ENCODE measurements around the gene IPO11.
"Not testable (repeated sequence)": the region's sequence is repeated elsewhere in the genome, so short reads cannot be mapped to it uniquely, and the experiment has no call there.

IPO11 gene

DNA sequence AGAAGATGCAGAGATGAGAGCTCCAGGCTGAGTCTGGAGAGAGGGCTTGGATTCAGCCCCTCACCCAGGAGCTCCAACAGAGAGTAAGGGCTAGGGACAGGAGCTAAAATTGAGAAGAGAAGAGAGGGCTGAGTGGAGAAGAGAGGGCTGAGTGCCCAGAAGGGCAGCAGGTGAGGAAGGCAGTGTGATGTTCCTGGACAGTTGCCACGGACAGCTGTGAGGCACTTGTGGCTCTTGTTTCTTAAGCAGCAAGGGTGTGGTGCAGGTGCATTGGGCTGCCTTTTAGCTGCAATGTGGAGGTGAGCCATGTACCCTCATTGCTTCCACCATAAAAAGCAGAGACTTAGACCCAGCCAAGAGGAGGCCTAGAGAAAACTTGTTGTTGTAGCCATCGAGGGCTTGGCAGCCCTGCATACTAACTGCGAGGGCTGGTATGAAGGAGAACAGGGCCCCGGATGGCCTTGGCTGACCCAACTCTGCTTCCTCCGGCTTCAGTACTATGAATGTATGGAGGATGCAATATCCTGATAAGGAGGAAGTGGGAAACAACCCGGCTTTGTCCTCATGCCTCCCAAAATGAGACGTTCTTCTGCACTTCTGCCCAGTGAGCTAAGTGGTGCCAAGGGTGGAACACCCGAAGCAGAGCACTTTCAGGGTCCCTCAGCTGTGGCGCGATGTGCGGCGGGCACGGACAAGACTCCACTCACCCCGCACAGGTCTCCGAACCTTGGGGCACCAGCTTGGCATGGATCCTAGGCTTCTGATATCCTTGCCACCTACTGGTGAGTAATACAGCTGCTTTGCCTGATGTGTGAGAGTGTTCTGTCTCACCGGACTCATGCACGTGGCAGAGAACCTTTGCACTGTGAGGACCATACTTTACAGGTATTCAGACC, 231.2 kb downstream of the IPO11 start:
- DNase-seq (ENCODE audit: low read depth in 2 of 2) = no peak

DNA sequence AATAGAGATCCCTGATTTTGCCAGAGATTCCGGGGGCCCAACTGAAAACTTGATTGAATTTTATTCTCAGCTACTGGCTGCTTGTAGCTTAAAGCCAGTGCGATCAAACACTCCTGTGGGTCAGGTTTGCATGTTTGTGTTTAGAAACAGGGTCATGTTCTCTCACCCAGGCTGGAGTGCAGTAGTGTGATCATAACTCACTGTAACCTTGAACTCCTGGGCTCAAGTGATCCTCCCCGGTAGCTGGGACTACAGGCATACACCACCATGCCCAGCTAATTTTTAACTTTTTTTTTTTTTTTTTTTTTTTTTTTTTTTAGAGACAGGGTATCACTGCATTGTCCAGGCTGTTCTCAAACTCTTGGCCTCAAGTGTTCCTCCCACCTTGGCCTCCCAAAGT, 232.7 kb downstream of the IPO11 start:
- DNase-seq (ENCODE audit: low read depth in 2 of 2) = no peak

DNA sequence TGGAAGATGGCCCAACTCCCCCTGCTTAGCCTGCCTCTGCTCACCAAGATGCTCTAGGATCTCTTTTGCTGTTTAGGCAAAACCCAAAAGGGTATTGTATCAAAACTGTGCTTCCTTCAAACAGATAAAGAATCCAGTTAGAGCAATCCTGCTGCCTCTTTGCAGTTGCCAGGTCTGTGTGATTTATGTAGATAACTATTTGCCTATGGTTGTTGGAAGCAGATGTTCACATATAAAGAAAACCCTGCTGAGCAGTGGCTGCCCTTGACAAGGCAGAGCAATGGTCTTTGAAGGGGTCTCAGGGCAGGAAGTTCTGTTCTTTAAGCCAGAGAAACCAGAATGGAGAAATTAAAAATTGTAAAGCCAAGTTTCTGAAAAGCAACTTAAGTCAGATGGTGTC, 234.7 kb downstream of the IPO11 start:
- DNase-seq (ENCODE audit: low read depth in 2 of 2) = no peak

DNA sequence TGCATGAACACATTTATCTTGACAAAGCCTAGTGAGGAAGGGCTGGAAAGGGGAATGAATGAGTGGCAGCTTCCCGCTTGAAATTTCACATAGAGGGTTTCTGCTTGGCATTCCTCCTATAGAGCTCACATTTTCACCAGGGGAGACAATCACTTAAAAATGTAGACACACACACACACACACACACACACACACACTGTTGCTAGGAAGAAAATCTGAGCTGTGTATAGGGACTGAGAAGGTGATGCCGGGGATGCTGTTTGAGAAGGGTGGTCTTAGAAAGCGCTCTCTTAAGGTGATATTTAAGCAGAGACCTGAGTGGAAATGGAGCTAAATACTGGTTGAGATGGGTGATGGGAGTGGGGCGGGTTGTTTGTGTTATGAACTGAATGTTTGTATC, 236.5 kb downstream of the IPO11 start:
- no peak for DNase-seq (ENCODE audit: low read depth in 2 of 2)

DNA sequence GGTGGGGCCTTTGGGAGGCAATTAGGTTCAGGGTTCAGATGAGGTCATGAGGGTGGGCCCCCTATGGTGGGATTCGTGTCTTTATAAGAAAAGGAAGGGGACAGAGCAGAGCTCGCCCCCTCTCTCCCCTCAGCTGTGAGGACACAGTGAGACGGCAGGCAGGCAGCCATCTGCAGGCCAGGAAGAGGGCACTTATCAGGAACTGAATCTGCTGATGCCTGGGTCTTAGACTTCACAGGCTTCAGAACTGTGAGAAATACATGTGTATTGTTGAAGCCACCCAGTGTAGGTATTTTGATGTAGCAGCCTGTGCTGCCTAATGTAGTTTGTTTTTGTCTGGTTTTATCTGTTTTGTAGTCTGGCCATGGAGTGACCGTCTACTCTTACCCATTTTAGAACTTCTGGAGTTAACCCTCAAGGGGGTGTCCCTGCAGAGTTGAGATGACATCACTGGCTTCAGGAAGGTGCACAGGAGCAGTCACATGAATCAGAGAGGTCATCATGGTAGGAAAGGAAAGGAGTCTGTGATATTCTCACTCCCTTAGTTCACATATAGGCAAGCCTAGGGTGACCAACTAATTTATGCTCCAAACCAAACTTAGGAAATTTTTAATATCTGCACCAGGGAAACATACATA, 237.0 kb downstream of the IPO11 start:
- DNase-seq (ENCODE audit: low read depth in 2 of 2) = no peak

DNA sequence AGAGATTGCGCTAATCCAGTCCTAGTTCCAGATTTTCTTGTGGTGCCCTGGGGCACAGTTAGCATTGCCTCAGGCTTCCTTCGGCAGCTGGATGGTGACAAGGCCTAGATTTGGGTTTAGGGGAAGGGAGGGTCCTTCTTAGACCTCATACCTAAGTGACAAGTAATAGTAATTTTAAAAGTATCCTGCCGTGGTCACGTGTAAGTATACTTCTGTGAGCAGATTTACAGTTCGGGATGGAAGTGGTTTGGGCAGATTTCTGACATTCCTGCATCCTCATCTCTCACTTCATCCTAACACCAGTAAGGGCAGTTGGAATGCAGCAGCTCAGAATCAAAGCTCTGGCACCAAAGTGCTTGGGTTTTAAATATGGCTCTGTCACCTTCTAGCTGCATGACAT, 237.6 kb downstream of the IPO11 start:
- DNase-seq (ENCODE audit: low read depth in 2 of 2) = no peak

DNA sequence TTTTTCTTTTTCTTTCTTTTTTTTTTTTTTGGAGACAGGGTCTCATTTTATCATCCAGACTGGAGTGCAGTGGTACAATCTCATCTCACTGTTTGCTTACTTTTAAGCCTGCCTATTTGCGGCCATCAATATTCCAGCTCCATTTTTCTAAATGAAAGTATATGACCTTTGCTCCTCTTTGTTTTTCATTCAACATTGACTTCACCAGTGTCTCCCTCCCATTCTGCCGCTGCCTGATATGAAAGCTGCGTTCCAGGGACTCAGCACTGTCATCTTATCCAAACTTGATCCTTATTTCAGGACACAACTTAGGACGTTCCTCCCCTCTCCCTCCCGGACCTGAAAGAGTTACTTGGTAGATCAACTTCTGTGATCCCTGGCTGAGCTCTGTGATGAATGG, 239.7 kb downstream of the IPO11 start:
- DNase-seq (ENCODE audit: low read depth in 2 of 2) = no peak

DNA sequence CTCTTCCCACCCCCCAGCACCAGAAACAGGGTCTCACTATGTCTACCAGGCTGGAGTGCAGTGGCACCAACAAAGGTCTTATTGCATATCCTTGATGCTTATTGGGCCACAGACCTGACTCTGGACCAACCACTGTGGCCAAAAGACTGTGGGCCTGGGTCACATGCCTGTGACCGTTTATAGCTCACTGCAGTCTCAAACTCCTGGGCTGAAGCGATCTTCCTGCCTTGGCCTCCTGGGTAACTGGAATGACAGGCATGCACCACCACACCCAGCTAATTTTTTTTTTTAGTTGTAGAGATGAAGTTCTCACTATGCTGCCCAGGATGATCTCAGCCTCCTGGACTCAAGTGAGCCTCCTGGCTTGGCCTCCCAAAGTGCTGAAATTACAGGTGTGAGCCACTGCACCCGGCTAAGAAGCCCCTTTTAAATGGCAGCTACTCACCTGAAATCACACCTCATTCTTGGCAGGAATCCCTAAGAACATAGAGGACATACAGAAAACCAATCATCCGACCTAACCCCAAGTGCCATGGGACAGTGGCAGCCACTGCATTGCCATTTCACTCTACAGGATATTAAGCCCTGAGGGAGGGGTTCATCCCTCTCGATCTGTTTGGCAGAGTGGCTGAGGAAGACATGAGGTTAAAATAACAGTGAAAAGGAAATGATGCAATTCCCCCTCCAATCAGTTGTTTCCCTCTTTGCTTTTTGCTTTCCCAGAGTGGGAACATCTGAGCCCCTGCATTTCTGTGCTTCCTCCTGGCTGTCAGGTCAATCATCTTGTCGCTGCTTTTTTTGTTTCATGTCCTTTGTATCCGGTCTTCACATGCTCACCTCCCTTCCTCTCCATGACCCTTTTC, 240.7 kb downstream of the IPO11 start:
- no peak for DNase-seq (ENCODE audit: low read depth in 2 of 2)

DNA sequence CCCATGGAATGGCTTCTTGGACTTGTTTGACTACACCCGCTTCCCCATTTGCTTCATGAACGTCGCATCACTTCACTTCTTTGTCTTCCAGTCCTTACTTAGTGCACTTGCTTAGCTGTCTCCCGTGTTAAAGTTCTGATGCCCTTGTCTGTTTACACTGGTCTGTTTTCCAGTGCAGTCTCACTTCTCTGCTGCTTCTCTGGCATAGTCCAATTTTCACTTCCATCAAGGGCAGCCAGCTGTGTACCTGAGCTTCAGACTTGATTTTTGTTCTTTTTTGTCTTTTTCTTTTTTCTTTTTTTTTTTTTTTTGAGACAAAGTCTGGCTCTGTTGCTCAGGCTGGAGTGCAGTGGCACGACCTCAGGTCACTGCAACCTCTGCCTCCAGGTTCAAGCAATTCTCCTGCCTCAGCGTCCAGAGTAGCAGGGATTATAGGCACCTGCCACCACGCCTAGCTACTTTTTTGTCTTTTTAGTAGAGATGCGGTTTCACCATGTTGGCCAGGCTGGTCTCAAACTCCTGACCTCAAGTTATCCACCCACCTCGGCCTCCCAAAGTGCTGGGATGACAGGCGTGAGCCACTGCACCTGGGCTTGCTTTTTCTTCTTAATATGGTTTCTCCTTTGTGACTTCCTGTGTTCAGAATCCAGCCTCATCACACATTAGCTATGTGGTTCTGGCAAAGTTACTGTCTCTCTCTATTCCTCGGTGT, 241.5 kb downstream of the IPO11 start:
- DNase-seq (ENCODE audit: low read depth in 2 of 2) = no peak

DNA sequence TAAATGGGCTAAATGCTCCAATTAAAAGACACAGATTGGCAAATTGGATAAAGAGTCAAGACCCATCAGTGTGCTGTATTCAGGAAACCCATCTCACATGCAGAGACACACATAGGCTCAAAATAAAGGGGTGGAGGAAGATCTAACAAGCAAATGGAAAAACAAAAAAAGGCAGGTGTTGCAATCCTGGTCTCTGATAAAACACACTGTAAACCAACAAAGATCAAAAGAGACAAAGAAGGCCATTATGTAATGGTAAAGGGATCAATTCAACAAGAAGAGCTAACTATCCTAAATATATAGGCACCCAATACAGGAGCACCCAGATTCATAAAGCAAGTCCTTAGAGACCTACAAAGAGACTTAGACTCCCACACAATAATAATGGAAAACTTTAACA, 245.2 kb downstream of the IPO11 start:
- not testable (repeated sequence) for DNase-seq (ENCODE audit: low read depth in 2 of 2)

DNA sequence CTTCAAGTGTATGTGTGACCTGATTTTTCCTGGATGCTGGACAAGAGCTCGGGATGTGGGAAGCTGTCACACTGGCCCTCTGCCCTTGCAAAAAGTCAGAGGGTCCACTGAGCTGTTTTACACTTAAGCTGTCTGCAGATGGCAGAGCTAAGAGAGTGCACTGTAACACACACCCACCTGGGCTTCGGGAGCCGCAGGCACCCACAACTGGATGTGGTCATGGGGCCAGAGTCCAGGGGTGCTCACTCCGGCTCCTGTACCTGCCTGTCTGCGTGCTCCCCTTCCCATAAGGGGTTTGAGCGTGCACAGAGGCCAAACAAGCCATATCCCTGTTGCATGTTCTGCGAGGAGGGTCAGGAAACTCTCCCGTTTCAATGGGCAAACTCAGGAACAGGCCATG, 248.6 kb downstream of the IPO11 start:
- no peak for DNase-seq (ENCODE audit: low read depth in 2 of 2)

DNA sequence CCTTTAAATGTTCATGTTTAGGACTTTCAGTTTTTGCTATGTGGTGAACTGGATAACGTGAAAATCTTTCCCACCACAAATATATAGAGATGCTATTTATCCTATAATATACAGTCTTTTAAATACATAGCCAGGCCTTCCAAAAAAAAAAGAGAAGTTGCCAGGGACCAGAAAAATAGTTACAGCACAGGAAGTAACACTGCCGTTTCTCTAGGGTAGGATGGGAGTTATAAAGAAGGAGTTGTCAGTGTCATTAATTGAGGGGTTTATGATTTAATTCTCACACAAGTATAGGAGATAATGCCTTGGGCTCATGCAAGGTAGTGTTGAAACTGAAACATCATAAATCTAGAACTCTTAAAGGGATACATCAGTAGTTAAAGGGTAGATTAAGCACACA, 250.0 kb downstream of the IPO11 start:
- DNase-seq (ENCODE audit: low read depth in 2 of 2) = no peak

DNA sequence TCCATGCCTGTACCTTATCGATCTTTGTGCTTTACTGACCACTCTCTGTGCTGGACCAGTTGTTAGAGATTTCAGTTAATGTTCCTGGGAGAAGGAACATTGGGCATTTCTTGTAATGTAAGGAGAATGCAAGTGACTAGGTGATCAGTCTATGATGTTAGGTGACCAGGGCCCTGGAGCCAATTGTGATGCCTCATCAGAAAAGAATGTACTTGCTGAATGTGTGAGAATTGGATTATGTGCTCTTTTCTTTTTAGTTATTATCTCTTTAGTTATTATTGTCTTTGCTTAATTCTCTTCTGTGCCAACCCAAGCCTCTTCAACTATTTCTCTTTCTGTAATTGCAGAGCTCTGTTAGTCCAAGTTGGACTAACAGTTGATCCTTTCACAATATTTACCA, 258.9 kb downstream of the IPO11 start:
- no peak for DNase-seq (ENCODE audit: low read depth in 2 of 2)

DNA sequence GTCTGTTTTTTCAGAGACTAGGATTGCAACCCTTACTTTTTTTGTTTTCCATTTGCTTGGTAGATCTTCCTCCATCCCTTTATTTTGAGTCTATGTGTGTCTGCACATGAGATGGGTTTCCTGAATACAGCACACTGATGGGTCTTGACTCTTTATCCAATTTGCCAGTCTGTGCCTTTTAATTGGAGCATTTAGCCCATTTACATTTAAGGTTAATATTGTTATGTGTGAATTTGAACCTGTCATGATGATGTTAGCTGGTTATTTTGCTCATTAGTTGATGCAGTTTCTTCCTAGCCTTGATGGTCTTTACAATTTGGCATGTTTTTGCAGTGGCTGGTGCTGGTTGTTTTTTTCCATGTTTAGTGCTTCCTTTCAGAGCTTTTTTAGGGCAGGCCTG, 264.0 kb downstream of the IPO11 start:
- not testable (repeated sequence) for DNase-seq (ENCODE audit: low read depth in 2 of 2)
